Body of pancreas (tissue), 4 donors: ENCODE measurements around the gene ERMAP. TPM values are rescaled to one million over a fixed set of nuclear protein-coding genes. Genes with fewer than 3 reads are reported as not detected.
A peak's percentile ranks its signal among the peaks of the same experiment; 100 is the strongest.

Experiments used
- ATAC-seq: fragments of 150-250 bp; one replicate; pipeline ENCODE4 v1.9.1; 2016
- DNase-seq, 4 donors: peaks; one replicate each; pipeline ENCODE4 v3.0.0-alpha.2; 2019
- H3K27ac ChIP-seq, 4 donors: fragments of 200-600 bp; sonication (generic); 1 replicate in 3 of 4; 2 replicates in 1 of 4; pipeline versions ENCODE4 v1.5.1 to v1.6.1; 2016 to 2019; ENCODE audit warnings: mild to moderate bottlenecking in 1 of 4, mixed read lengths in 1 of 4, moderate library complexity in 1 of 4
- H3K27me3 ChIP-seq, 2 donors: fragments of 200-600 bp; sonication (generic); one replicate each; pipeline ENCODE4 v1.6.0; 2016; ENCODE audit warnings: mild to moderate bottlenecking in 1 of 2
- H3K36me3 ChIP-seq, 2 donors: fragments of 200-600 bp; sonication (generic); replicated peaks in 1 of 2; 2 replicates each; pipeline ENCODE4 v1.5.1; 2016; ENCODE audit warnings: low read depth in 2 of 2; ENCODE audit not compliant: insufficient read depth in 1 of 2
- H3K4me1 ChIP-seq: fragments of 200-600 bp; sonication (generic); one replicate; pipeline ENCODE4 v1.6.0; 2016
- H3K4me3 ChIP-seq, 2 donors: fragments of 200-600 bp; sonication (generic); 1 replicate in 1 of 2; 2 replicates in 1 of 2; pipeline ENCODE4 v1.5.1; 2016 to 2019
- H3K9me3 ChIP-seq, 3 donors: fragments of 200-600 bp; sonication (generic); 1 replicate in 2 of 3; 2 replicates in 1 of 3; pipeline ENCODE4 v1.5.1; 2016
- POLR2A ChIP-seq, 3 donors: fragments of 450-650 bp; IDR thresholded peaks; one replicate each; pipeline ENCODE4 v1.6.1; 2016; ENCODE audit warnings: antibody characterized with exemption in 3 of 3, mild to moderate bottlenecking in 2 of 3
- WGBS, 2 donors: methylation state at CpG; one replicate each; pipeline ENCODE4 v1.1.5; 2017; 5-methylcytosine and 5-hydroxymethylcytosine counted together
- intact Hi-C: fragments of 100-400 bp; cut with DNase I; formaldehyde crosslinking; loops from one replicate; pipeline ENCODE4 v1.15.1; 2023
- total RNA-seq, 2 donors: library from RNA; depleted of rRNA; stranded (reverse); fragments of >200 nt; gene quantifications; one replicate each; pipeline ENCODE4 v1.1.0, GENCODE V29; 2016
- TF ChIP-seq, protein P1 (sequence below), 7 experiments: fragments of 450-650 bp in 4 of 7; fragments of 200-600 bp in 3 of 7; sonication (generic) in 3 of 7; IDR thresholded peaks; one replicate each; pipeline ENCODE4 v1.5.1; 2016 to 2019; ENCODE audit warnings: antibody characterized with exemption in 7 of 7

ERMAP gene, protein sequence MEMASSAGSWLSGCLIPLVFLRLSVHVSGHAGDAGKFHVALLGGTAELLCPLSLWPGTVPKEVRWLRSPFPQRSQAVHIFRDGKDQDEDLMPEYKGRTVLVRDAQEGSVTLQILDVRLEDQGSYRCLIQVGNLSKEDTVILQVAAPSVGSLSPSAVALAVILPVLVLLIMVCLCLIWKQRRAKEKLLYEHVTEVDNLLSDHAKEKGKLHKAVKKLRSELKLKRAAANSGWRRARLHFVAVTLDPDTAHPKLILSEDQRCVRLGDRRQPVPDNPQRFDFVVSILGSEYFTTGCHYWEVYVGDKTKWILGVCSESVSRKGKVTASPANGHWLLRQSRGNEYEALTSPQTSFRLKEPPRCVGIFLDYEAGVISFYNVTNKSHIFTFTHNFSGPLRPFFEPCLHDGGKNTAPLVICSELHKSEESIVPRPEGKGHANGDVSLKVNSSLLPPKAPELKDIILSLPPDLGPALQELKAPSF
- total RNA-seq: 10 to 100 TPM in 1 of 2 donors, 1 to 10 TPM in 1; 8.8 to 11.9 TPM

DNA sequence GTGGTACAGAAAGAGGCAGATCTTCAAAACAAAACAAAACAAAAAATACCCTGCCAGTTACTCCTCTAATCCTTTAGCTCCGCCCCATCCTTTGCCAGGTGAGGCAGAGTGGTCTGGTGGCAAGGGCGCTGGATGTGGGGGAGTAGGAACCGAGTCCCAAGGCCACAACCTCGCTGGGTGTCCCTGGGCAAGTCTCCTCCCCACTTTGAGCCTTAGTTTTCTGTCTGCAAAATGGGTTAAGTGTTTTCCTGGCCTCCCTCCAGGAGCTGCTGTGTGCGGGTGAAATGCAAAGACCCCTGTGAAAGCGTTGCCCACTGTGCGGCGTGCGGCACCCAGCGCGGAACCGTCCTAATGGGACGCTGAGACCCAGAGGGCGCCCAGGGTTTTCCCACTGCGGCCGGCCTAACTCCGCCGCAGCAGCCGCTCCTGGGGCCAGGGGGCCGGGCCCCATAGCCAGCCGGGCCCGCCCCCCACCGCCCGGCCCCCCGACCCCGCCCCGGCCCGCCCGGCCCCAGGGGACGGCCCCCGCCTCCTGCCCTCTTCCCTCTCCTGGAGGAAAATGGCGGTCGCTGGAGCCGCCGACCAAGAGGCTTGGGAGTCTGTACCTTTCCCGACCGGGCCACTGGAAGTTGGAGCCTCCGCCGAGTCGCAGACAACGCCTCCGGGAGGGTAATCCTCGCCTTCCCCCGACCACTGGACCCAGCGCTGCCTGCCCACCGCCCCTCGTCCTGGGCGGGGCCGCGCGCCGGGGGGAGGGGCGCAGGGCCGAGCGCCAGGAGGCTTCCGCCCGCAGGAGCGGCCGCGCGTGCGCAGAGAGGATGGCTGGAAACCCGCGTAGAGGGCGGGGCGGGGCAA lies at the start of gene ERMAP, which contains the start of gene SVBP:
Gene ERMAP (plus strand): TSS at position 538 of the 855 bp plus-strand sequence. CDS start 13,327 bp downstream, outside the sequence.
Gene SVBP (minus strand): TSS at position 813 of the 855 bp plus-strand sequence. CDS start 853 bp downstream, outside the sequence.
- DNase-seq (peak; percentile 93 to 95 (median 95)), ATAC-seq (peak; percentile 97)
- TF ChIP-seq, protein P1, sequence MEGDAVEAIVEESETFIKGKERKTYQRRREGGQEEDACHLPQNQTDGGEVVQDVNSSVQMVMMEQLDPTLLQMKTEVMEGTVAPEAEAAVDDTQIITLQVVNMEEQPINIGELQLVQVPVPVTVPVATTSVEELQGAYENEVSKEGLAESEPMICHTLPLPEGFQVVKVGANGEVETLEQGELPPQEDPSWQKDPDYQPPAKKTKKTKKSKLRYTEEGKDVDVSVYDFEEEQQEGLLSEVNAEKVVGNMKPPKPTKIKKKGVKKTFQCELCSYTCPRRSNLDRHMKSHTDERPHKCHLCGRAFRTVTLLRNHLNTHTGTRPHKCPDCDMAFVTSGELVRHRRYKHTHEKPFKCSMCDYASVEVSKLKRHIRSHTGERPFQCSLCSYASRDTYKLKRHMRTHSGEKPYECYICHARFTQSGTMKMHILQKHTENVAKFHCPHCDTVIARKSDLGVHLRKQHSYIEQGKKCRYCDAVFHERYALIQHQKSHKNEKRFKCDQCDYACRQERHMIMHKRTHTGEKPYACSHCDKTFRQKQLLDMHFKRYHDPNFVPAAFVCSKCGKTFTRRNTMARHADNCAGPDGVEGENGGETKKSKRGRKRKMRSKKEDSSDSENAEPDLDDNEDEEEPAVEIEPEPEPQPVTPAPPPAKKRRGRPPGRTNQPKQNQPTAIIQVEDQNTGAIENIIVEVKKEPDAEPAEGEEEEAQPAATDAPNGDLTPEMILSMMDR (IDR thresholded peaks at IDR 0.05): peak in 1 of 7 experiments; percentile 2
- TF ChIP-seq POLR2A (IDR thresholded peaks at IDR 0.05): peak; percentile 31 to 67 (median 62)
- Histone ChIP-seq H3K4me3 (peak within 1 kb of the TSS in 1 of 2 donors; percentile 62), H3K27ac (peak within 1 kb of the TSS; percentile 88 to 100 (median 98)), H3K4me1 (peaks cover 19% of the 10 kb centered on the region), H3K36me3 (no peaks in the 10 kb centered on the region), H3K27me3 (no peaks in the 10 kb centered on the region), H3K9me3 (no peaks in the 10 kb centered on the region)
- intact Hi-C loops: no loop called here
- WGBS, 2 donors: 1 to 7% methylated on average over 5 to 38 of the region's 66 CpGs

DNA sequence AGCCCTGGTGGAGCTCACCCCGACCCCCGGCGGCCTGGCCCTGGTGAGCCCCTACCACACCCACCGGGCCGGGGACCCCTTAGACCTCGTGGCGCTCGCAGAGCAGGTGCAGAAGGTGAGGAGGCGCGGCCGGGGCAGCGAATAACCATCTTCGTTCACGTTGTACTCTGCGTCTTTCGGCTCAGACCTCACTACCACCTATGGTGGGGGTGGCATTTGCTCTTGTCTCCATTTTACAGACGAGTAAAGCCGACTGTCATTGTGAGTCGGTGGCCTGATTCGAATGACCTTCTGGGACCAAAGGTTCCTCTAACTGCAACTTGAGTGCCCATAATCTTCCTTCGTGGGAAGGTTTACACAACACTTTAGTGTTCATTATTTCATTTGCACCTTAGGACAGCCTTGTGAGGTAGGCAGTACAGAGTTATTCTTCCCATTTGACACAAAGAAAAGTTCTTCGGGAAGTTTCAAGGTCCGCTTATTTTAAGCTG lies 49.4 kb upstream of the ERMAP start:
- Histone ChIP-seq H3K27me3 (no peaks in the 10 kb centered on the region), H3K4me3 (peak overlapping the region; percentile 88 to 95), H3K4me1 (peaks cover 28% of the 10 kb centered on the region), H3K9me3 (no peaks in the 10 kb centered on the region), H3K36me3 (no peaks in the 10 kb centered on the region), H3K27ac (peak overlapping the region; percentile 65 to 92 (median 78))
- ATAC-seq: peak; percentile 5
- intact Hi-C loops: loop anchor here (10.0 kb wide), 1 partner anchor 93 kb away; no protein-coding TSS in a partner anchor
- 1 to 2% methylated on average over 15 to 23 of the region's 23 CpGs for WGBS, 2 donors
- no peak for TF ChIP-seq POLR2A (IDR thresholded peaks at IDR 0.05)
- TF ChIP-seq, protein P1 (IDR thresholded peaks at IDR 0.05): no peak
- no peak for DNase-seq

DNA sequence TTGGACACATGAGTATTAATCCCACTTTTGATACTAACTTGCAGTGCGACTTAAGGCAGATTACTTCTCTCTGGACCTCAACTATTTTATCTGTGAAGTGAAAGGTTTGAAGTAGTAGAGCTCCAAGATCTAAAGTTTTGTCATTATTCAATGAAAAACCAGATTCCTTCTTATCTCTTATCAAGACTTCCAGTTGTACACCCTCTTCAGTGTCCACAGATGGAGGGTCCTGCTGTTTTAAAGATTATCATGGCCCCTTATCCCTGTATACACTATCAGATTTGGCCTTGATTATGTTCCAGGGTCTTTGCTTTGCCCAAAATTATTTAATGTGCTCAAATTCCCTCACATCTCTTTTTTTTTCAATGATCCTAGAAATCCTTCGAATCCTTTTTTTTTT lies 48.8 kb upstream of the ERMAP start:
- Histone ChIP-seq H3K27ac (no peak overlapping the region), H3K4me1 (peaks cover 28% of the 10 kb centered on the region), H3K36me3 (no peaks in the 10 kb centered on the region), H3K4me3 (no peak overlapping the region), H3K9me3 (no peaks in the 10 kb centered on the region), H3K27me3 (no peaks in the 10 kb centered on the region)
- ATAC-seq (no peak), DNase-seq (no peak)
- intact Hi-C loops: loop anchor here (10.0 kb wide), 1 partner anchor 93 kb away; no protein-coding TSS in a partner anchor
- WGBS, 2 donors: 70 to 75% methylated on average over 2 of the region's 2 CpGs
- no peak for TF ChIP-seq POLR2A (IDR thresholded peaks at IDR 0.05)
- TF ChIP-seq, protein P1 (IDR thresholded peaks at IDR 0.05): no peak

DNA sequence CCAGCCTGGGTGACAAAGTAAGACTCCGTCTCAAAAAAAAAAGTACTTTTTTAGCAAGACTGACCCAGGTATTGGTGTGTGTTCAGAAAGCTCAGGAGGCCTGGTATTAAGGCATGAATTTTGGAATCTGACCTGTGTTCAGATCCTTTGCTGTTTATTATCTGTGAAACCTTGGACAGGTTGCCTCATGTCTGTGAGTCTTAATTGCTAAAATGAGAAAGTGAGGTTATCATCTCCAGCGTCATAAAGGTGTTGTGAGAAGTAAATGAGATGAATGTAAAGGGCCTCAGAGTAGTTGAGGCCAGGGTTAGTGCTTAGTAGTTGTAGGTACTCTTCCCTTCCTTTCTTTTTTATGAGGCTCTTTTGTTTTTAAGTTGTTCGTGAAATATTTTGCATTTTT lies 47.1 kb upstream of the ERMAP start:
- DNase-seq: no peak
- Histone ChIP-seq H3K9me3 (no peaks in the 10 kb centered on the region), H3K27me3 (no peaks in the 10 kb centered on the region), H3K36me3 (peaks cover 0 to under 1% of the 10 kb centered on the region in 2 donors), H3K4me3 (no peak overlapping the region), H3K4me1 (peaks cover 23% of the 10 kb centered on the region), H3K27ac (no peak overlapping the region)
- intact Hi-C loops: loop anchor here (10.0 kb wide), 1 partner anchor 95 kb away; no protein-coding TSS in a partner anchor
- no peak for ATAC-seq
- WGBS, 2 donors: 96% methylated on average over 3 of the region's 3 CpGs
- TF ChIP-seq, protein P1 (IDR thresholded peaks at IDR 0.05): no peak
